GM19467 (cell line): Measurements from ENCODE around the gene FOLR3.
"Not testable (repeated sequence)": the region's sequence is repeated elsewhere in the genome, so short reads cannot be mapped to it uniquely, and the experiment has no call there.

Source experiments
- ATAC-seq: cut with Tn5 transposase; IDR thresholded peaks from one replicate; pipeline ENCODE4 v1.9.1; 2021; ENCODE audit warnings: mild to moderate bottlenecking, moderate library complexity; ENCODE audit not compliant: unreplicated experiment

The FOLR3 gene

GRCh38 chr11:72160319-72160718 is 24.8 kb downstream of the FOLR3 start:
- no peak for ATAC-seq

GRCh38 chr11:72162891-72163492 is 27.5 kb downstream of the FOLR3 start:
- no peak for ATAC-seq

- not testable (repeated sequence) for ATAC-seq
Measured at GRCh38 chr11:72164187-72164586, 28.7 kb downstream of the FOLR3 start.

- ATAC-seq = not testable (repeated sequence)
Measured at GRCh38 chr11:72169046-72169555, 33.6 kb downstream of the FOLR3 start.

GRCh38 chr11:72169754-72170153 is 34.2 kb downstream of the FOLR3 start:
- ATAC-seq = not testable (repeated sequence)

- ATAC-seq = not testable (repeated sequence)
Measured at GRCh38 chr11:72172043-72172442, 36.5 kb downstream of the FOLR3 start.

- no peak for ATAC-seq
Measured at GRCh38 chr11:72173291-72173690, 37.8 kb downstream of the FOLR3 start.

GRCh38 chr11:72174302-72175070 is 39.0 kb downstream of the FOLR3 start:
- no peak for ATAC-seq

GRCh38 chr11:72177656-72178055 is 42.1 kb downstream of the FOLR3 start:
- no peak for ATAC-seq

GRCh38 chr11:72179049-72179803 is 43.7 kb downstream of the FOLR3 start:
- ATAC-seq = no peak

- no peak for ATAC-seq
Measured at GRCh38 chr11:72179804-72180396, 44.4 kb downstream of the FOLR3 start.

- not testable (repeated sequence) for ATAC-seq
Measured at GRCh38 chr11:72180892-72181552, 45.5 kb downstream of the FOLR3 start.

- ATAC-seq = not testable (repeated sequence)
Measured at GRCh38 chr11:72181553-72181958, 46.0 kb downstream of the FOLR3 start.

- ATAC-seq = no peak
Measured at GRCh38 chr11:72188267-72188666, 52.7 kb downstream of the FOLR3 start.
